ENCODE results near the gene PRKCG. TPM values are rescaled to one million over a fixed set of nuclear protein-coding genes. Genes with fewer than 3 reads are reported as not detected.

Gene PRKCG
- total and polyA plus RNA-seq, 9 donors, result 0.04 to 0.08 TPM; not detected in 7

DNA sequence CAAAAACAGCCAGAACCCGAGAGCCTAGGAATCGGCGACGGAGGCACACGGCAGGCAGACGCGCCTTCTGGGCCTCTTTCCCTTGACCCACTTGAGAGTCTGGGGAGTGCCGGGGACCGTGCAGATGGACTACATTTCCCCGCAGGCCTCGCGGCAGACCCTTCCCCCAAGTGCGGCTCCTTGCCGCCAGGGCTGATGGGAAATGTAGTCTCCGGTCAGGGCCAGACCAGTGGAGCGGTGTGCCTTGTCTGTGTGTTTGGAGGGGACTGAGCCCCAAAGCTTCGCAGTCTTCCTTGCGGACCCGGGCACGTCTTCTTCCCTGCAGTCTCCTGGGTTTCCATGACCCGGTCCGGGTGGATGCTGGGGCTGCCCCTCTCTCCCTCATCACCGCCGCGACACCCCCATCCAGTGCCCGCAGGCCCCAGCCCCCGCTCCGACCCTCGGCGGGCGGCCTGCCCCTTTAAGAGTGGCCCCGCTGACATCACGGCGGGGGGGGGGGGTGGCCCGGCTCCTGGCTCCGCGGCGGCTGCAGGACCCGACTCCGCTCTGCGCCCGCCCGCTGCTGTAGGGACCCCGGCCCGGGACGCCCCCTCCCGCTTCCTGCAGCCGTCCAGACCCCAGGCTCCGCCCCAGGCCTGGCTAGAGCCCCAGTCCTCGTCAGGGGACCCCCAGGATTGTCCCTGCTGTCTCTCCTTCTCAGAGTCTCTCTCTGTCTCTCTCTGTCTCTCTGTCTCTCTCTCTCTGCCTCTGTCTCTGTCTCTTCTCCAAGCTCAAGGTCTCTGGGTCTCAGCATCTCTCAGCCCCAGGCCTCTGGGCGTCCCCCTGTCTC is 26.3 kb downstream of the PRKCG start:
- WGBS, 3 donors, result 1% methylated on average over 51 of the region's 51 CpGs
- intact Hi-C loops (cut with DNase I), result loop anchor here in 1 of 4 donors (10.0 kb wide), 1 partner anchor 64 kb away; no protein-coding TSS in a partner anchor
- peak in 4 of 5 donors; percentile 13 to 57 (median 42) for DNase-seq
- Histone ChIP-seq H3K4me3 (no peak overlapping the region), H3K36me3 (no peaks in the 10 kb centered on the region), H3K27ac (no peak overlapping the region), H3K4me1 (ENCODE audit: insufficient read depth) (peaks cover 2% of the 10 kb centered on the region), H3K9me3 (no peaks in the 10 kb centered on the region), H3K27me3 (peaks cover 3% of the 10 kb centered on the region)
- TF ChIP-seq, protein P1, sequence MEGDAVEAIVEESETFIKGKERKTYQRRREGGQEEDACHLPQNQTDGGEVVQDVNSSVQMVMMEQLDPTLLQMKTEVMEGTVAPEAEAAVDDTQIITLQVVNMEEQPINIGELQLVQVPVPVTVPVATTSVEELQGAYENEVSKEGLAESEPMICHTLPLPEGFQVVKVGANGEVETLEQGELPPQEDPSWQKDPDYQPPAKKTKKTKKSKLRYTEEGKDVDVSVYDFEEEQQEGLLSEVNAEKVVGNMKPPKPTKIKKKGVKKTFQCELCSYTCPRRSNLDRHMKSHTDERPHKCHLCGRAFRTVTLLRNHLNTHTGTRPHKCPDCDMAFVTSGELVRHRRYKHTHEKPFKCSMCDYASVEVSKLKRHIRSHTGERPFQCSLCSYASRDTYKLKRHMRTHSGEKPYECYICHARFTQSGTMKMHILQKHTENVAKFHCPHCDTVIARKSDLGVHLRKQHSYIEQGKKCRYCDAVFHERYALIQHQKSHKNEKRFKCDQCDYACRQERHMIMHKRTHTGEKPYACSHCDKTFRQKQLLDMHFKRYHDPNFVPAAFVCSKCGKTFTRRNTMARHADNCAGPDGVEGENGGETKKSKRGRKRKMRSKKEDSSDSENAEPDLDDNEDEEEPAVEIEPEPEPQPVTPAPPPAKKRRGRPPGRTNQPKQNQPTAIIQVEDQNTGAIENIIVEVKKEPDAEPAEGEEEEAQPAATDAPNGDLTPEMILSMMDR (IDR thresholded peaks at IDR 0.05), result no peak
- TF ChIP-seq EP300 (IDR thresholded peaks at IDR 0.05) (no peak), POLR2A (IDR thresholded peaks at IDR 0.05) (no peak)

DNA sequence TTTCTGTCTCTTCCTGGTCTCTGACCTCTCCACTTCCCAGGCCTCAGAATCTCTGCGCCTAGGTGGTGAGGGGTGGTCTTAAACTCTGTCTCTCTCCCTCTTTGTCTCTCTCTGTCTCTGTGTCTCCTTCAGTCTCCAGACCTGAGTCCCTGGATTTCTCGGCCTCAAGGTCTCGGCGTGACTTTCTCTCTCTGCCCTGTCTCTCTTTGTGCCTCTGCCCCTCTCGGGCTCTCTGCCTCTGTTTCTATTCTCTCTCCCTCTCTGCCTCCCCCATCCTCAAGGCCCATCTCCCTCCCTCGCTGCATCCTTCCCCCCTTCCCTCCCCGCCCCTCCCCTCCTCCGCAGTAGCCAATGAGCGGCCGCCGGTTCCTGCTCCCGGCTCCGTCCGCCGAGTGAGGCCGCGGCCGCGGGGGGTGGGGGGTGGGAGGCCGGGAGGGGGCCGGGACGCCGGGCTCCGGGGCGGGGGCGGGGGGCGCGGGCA is 27.0 kb downstream of the PRKCG start, which contains the start of gene CACNG7:
Gene CACNG7, plus strand, starts transcription at position 344 of the 481 bp plus-strand sequence. CDS start 3,554 bp downstream, outside the sequence.
- WGBS, 3 donors, result 1% methylated on average over 19 to 28 of the region's 28 CpGs
- Histone ChIP-seq H3K27me3 (peaks cover 3% of the 10 kb centered on the region), H3K36me3 (no peaks in the 10 kb centered on the region), H3K4me1 (ENCODE audit: insufficient read depth) (peaks cover 2% of the 10 kb centered on the region), H3K4me3 (no peak within 1 kb of the TSS), H3K9me3 (no peaks in the 10 kb centered on the region), H3K27ac (no peak within 1 kb of the TSS)
- no peak for DNase-seq
- TF ChIP-seq POLR2A (IDR thresholded peaks at IDR 0.05) (no peak), EP300 (IDR thresholded peaks at IDR 0.05) (no peak)
- TF ChIP-seq, protein P1 (IDR thresholded peaks at IDR 0.05), result no peak
- intact Hi-C loops (cut with DNase I), result loop anchor here in 1 of 4 donors (10.0 kb wide), 1 partner anchor 64 kb away; no protein-coding TSS in a partner anchor

DNA sequence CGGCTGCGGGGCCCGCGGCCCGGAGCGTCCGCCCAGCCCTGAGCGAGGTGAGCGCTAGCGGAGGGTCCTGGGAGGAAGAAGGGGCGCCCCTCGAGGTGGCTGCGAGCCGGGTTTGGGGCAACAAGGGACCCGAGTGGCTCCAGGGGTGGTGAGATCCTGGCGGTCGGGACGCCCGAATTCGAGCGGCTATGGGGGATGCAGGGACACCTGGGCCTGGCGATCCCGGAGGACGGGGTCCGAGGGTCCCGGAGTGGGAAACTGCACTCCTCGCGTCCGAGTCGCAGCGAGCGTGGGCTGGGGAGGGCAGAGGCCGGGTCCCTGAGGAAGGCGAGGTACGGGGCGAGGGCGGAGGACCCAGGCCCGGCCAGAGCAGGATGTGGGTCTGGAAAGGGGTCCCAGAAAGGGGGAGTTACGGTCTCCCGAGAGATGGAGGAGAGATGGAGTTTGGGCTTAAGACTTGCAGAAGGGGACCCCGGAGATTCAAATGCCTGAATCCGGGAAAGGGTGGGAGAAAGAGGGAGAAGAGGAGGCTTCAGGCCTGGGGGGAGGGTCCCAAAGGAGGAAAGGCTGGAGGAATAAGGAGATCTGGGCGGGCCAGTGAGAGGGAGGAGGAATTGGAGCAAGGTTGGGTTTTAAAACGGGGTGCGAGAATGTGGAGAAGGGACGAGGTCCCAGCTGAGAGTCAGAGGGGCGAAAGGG is 27.6 kb downstream of the PRKCG start:
- no peaks in the 10 kb centered on the region for H3K9me3 ChIP-seq
- DNase-seq, result no peak
- H3K27me3 ChIP-seq, result peaks cover 3% of the 10 kb centered on the region
- TF ChIP-seq EP300 (IDR thresholded peaks at IDR 0.05) (no peak), POLR2A (IDR thresholded peaks at IDR 0.05) (no peak)
- TF ChIP-seq, protein P1 (IDR thresholded peaks at IDR 0.05), result no peak
- H3K27ac ChIP-seq, result no peak overlapping the region
- intact Hi-C loops (cut with DNase I), result loop anchor here in 1 of 4 donors (10.0 kb wide), 1 partner anchor 65 kb away; no protein-coding TSS in a partner anchor
- H3K4me1 ChIP-seq (ENCODE audit: insufficient read depth), result peaks cover 2% of the 10 kb centered on the region
- H3K36me3 ChIP-seq, result no peaks in the 10 kb centered on the region
- 1% methylated on average over 35 to 47 of the region's 47 CpGs for WGBS, 3 donors
- H3K4me3 ChIP-seq, result no peak overlapping the region

- Histone ChIP-seq H3K9me3 (no peaks in the 10 kb centered on the region), H3K36me3 (no peaks in the 10 kb centered on the region), H3K4me3 (no peak overlapping the region), H3K27ac (no peak overlapping the region), H3K4me1 (ENCODE audit: insufficient read depth) (peaks cover 2% of the 10 kb centered on the region), H3K27me3 (peaks cover 3% of the 10 kb centered on the region)
- 1 to 3% (median 1%) methylated on average over 13 of the region's 13 CpGs for WGBS, 3 donors
- DNase-seq, result no peak
- TF ChIP-seq, protein P1 (IDR thresholded peaks at IDR 0.05), result no peak
- TF ChIP-seq EP300 (IDR thresholded peaks at IDR 0.05) (no peak), POLR2A (IDR thresholded peaks at IDR 0.05) (no peak)
- intact Hi-C loops (cut with DNase I), result no loop called here
Measured at GRCh38 chr19:53910170-53910518, 28.1 kb downstream of the PRKCG start.
